ENCODE results near the gene LKAAEAR1. TPM values are rescaled to one million over a fixed set of nuclear protein-coding genes. Genes with fewer than 3 reads are reported as not detected.

LKAAEAR1 gene
- total and polyA plus RNA-seq, 2 of the 13 experiments (the other 11 are each of a cell fraction or from before 2014, with no cell fraction given): not detected

DNA sequence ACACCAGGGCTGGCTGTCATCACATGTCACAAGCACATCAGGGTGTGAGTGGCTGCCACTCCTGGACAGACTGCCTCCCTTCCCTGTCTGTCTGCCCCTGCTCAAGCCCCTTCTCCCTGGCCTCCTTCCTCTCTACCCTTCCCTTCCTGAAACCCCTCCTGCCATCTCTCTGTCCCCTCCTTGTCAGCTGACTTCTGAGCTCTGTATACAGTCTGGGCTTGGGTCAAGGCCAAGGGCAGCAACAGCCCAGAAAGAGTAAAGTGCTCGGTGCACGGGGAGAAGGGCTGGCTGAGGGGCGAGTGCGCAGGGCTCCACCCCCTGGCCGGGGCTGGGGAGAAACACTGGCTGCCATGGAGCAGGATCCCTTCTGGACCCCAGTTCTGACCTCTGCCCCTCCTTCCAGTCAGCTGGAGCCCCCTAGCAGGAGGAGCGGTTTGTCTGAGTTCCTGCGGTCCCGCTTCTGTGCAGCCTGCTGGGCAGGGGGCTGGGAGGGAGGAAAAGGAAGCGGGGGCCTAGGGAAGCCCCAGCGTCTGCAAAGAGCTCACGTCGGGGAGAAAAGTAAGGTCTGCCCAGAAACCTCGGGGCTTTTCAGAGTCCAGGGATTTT is 2.0 kb downstream of the LKAAEAR1 start (continued):
- TF ChIP-seq ZFX (CRISPR knock-in tag; IDR thresholded peaks at IDR 0.05; ENCODE audit: low read depth) (0 out of 2 replicates have a peak, but pooled peaks have one; percentile 13), CEBPG (CRISPR knock-in tag; IDR thresholded peaks at IDR 0.05) (no peak), PCBP1 (IDR thresholded peaks at IDR 0.05; ENCODE audit: borderline replicate concordance, low read depth, low read length) (no peak), SRY (CRISPR knock-in tag; IDR thresholded peaks at IDR 0.05) (no peak), ASH2L (IDR thresholded peaks at IDR 0.05; ENCODE audit: insufficient read length, low read depth, low read length) (no peak), SMAD1 (CRISPR knock-in tag; IDR thresholded peaks at IDR 0.05; ENCODE audit: borderline replicate concordance, low read depth) (no peak), ZNF546 (CRISPR knock-in tag; conservative IDR thresholded peaks at IDR 0.05) (no peak), HOXA9 (CRISPR knock-in tag; IDR thresholded peaks at IDR 0.05; ENCODE audit: borderline replicate concordance) (no peak), ZSCAN31 (CRISPR knock-in tag; IDR thresholded peaks at IDR 0.05; ENCODE audit: low read depth) (no peak), CENPX (CRISPR knock-in tag; IDR thresholded peaks at IDR 0.05) (no peak), ETV5 (CRISPR knock-in tag; IDR thresholded peaks at IDR 0.05; ENCODE audit: borderline replicate concordance) (no peak; the same call in 1 of the 2 replicates), ZNF574 (CRISPR knock-in tag; IDR thresholded peaks at IDR 0.05) (peak; percentile 68), ZNF777 (CRISPR knock-in tag; IDR thresholded peaks at IDR 0.05) (peak; percentile 86), DNMT3B (CRISPR knock-in tag; conservative IDR thresholded peaks at IDR 0.05) (no peak), SIX1 (CRISPR knock-in tag; IDR thresholded peaks at IDR 0.05; ENCODE audit: borderline replicate concordance) (0 out of 2 replicates have a peak, but pooled peaks have one; percentile 19), ZNF10 (CRISPR knock-in tag; IDR thresholded peaks at IDR 0.05; ENCODE audit: borderline replicate concordance, low read depth) (no peak), HCFC1 (IDR thresholded peaks at IDR 0.05; ENCODE audit: low read depth, low read length) (no peak), ZNF607 (CRISPR knock-in tag; IDR thresholded peaks at IDR 0.05; ENCODE audit: borderline replicate concordance) (no peak), ARNT (IDR thresholded peaks at IDR 0.05) (no peak), ZBTB44 (CRISPR knock-in tag; IDR thresholded peaks at IDR 0.05) (no peak), KLF11 (CRISPR knock-in tag; IDR thresholded peaks at IDR 0.05) (0 out of 2 replicates have a peak, but pooled peaks have one; percentile 10)
- TF ChIP-seq, protein P1, sequence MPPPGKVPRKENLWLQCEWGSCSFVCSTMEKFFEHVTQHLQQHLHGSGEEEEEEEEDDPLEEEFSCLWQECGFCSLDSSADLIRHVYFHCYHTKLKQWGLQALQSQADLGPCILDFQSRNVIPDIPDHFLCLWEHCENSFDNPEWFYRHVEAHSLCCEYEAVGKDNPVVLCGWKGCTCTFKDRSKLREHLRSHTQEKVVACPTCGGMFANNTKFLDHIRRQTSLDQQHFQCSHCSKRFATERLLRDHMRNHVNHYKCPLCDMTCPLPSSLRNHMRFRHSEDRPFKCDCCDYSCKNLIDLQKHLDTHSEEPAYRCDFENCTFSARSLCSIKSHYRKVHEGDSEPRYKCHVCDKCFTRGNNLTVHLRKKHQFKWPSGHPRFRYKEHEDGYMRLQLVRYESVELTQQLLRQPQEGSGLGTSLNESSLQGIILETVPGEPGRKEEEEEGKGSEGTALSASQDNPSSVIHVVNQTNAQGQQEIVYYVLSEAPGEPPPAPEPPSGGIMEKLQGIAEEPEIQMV (CRISPR knock-in tag; IDR thresholded peaks at IDR 0.05; ENCODE audit: low read depth): no peak
- TF ChIP-seq, protein P2, sequence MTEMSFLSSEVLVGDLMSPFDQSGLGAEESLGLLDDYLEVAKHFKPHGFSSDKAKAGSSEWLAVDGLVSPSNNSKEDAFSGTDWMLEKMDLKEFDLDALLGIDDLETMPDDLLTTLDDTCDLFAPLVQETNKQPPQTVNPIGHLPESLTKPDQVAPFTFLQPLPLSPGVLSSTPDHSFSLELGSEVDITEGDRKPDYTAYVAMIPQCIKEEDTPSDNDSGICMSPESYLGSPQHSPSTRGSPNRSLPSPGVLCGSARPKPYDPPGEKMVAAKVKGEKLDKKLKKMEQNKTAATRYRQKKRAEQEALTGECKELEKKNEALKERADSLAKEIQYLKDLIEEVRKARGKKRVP (CRISPR knock-in tag; IDR thresholded peaks at IDR 0.05): no peak
- TF ChIP-seq, protein P3, sequence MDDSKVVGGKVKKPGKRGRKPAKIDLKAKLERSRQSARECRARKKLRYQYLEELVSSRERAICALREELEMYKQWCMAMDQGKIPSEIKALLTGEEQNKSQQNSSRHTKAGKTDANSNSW (CRISPR knock-in tag; IDR thresholded peaks at IDR 0.05; ENCODE audit: borderline replicate concordance): no peak

All from HepG2 (cell line).